ENCODE results near the gene UBL3.

The UBL3 gene

GRCh38 chr13:29850213-29850898 lies at the start of gene UBL3:
Gene UBL3, minus strand, starts transcription at chr13:29850617. Its CDS starts 1,079 bp downstream, at chr13:29849538.
- peak; percentile 98 for DNase-seq

DNA sequence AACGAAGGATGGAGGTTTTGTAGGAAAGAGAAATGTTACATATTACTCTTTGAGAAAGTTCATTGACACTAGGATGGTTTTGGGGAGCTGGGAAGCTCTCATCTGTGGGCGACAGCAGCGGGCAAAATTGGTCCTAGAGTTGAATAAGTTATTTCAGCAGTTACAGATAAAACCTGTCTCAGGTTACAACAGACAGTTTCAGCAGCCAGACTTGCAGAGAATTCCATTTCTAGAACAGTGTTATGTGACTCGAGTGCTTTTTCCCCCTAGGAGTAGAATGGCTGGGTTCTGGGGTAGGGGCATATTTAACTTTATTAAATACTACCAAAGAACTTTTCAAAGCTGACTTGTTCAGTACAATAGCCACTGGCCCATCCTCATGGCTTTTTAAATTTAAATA lies 46.7 kb upstream of the UBL3 start:
- DNase-seq = no peak

GRCh38 chr13:29893438-29893837 lies 43.0 kb upstream of the UBL3 start:
- peak; percentile 69 for DNase-seq

GRCh38 chr13:29892151-29892550 lies 41.7 kb upstream of the UBL3 start:
- no peak for DNase-seq

DNA sequence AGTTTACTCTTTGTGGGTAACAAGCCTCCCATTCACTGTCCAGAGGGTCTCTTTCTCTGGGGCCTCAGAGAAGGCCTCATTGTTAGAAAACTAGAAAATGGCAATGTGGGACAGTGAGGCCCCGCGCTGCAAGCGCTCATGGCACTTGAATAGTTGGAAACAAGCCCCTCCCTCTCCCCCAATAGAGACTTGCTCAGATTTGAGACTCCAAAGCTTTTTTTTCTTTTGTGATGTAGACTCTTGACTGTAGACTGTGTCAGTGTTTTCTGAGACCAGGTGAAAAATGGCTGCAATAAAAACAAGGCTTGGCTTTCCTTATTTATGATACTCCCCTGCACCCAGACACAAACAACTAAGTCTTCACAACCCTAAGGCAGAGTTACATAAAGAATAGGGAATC lies 38.7 kb upstream of the UBL3 start:
- DNase-seq = no peak

DNA sequence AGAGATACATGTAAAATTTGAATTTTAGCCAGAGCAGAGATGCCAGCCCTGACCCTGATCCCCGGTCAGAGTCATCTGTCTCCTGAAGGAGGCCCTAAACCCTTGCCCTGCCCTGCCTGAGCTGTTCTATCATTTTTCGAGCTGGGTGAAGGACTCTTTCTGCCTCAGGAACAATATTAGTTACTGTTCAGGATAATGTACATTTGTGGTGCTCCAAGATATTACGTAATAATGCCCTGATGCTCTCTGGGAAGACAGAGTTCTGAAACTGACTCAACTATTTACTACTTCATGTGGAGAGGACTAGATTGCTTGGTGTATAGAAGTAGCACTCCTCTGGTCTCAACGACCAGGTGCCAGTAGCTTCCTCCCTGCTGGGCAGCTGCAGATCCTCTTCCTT lies 37.9 kb upstream of the UBL3 start:
- DNase-seq = peak; percentile 14

DNA sequence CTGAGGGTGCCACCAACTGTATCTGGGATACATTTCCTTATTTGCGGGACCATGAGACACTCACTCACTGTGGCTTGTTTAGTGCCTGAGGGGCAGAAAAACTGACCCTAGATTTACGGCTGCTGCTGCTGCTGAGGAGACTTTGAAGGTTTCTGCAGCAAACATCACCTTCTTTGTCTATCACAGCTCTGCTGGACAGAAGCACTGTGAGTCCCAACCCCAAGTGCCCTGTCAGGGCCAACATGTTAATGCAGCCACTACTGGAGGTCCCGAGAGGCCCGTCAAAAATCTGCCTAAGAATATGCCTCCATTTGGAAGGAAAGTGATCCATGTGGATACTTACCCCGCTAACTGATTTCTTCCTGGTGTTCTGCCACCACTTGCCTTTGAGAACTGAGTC lies 37.3 kb upstream of the UBL3 start:
- DNase-seq = no peak

DNA sequence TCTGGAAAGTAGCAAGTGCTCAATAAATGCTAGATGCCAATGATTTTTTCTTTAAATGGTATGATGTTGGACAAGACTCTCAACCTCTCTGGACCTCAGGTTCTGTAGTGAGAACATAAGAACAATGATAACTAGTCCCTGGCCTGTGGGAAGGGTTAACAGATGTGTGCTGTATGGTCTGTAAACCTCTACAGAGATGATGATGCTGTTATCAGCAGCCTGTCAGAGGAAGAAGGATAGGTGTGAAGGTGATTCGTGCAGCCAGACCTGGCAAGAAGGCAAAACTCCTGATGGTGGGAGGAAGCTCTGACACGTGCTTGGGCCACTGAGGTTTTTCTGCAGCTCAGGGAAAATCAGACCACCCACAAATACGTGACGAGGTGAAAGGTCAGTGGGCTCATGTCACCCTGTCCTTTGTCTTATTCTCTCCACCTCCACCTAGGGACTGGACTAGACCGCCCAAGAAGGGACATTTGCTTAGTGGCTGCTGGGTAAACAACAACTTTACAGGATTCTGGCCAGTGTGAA lies 36.7 kb upstream of the UBL3 start:
- DNase-seq = no peak

GRCh38 chr13:29886446-29886845 lies 36.0 kb upstream of the UBL3 start:
- DNase-seq = no peak

DNA sequence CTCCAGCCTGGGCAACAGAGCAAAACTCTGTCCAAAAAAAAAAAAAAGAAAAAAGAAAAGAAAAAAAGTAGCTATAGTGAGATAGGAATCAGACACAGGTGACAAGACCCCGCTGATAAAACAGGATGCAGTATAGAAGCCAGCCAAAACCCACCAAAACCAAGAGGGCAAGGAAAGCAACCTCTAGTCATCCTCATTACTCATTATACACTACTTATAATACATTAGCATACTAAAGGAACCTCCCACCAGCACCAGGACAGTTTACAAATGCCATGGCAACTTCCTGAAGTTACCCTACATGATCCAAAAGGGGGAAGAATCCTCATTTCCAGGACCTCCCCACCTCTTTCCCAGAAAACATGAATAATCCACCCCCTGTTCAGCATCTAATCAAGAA lies 35.6 kb upstream of the UBL3 start:
- no peak for DNase-seq

- DNase-seq = no peak
Observed at GRCh38 chr13:29884671-29885430, 34.4 kb upstream of the UBL3 start.

DNA sequence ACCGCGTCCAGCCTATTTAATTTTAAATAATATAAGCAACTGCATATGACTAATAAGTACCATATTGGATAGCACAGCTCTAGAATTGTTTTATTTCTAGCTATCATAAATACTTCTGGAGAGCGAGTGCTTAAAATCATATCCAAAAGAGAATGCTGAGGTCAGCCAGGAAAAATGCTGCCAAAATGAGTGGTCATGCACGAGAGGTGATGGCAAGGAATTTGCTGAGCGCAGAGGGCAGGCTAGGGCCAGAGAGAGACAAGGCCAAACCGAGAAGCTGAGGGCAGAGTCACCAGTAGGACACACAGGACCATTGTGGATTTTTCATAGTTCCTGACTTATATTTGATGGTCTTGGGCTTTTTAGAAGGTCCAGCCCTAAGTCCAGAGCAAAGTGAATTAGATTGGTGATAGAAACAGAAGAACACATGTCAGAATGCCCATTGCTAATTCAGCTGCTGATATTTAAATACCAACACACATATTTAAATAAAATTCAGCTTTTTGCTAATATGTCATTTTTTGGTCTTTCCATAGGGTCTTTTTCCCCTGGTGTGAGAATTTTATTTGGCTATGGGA lies 33.6 kb upstream of the UBL3 start:
- DNase-seq = no peak

GRCh38 chr13:29882076-29882475 lies 31.7 kb upstream of the UBL3 start:
- no peak for DNase-seq

DNA sequence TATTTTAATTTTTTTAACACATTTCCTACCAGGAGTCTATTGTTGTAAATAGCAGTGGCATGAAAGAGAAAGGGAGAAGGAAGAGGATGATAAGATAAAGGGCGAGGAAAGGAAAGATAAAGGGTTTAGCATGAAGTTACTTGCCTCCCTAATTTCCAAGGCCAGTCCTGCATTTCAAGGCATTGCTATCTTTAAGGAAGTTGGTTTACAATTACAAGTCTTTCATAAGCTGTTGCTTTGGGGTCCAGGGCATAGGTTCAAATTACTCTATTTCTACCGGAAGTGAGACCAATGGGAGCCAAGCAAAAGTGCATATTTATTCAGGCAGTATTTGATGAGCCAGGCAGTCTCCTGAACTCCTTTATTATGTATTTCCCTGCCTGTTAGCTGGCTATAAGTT lies 27.7 kb upstream of the UBL3 start:
- no peak for DNase-seq

DNA sequence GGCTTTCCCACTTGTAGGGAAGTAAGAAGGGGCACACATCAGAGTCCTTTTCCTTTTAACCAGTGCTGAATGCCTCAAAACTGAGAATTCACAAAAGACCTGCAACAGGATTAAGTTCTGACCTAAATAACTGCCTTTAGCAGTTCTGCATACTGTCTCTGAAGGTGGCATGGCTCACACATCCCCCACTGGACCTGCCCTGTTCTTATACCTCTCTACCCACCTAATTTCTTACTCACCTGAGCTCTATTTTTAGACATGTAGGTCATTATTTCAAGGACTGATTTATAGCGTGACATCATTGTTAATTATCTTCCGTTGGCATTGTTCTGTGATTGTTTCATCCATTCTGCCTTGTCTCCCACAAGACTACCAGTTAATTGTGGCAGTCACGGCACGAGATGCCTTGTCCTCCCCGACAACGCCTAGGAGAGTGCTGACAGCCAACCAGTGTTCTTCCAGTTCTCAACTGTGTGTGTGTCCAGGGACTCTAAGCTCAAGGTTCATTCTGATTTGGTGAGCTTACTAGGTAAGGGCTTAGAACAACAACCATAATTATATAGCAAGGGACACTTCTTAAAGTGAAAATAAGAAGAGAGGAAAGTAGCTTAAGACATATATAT lies 27.1 kb upstream of the UBL3 start:
- no peak for DNase-seq

DNA sequence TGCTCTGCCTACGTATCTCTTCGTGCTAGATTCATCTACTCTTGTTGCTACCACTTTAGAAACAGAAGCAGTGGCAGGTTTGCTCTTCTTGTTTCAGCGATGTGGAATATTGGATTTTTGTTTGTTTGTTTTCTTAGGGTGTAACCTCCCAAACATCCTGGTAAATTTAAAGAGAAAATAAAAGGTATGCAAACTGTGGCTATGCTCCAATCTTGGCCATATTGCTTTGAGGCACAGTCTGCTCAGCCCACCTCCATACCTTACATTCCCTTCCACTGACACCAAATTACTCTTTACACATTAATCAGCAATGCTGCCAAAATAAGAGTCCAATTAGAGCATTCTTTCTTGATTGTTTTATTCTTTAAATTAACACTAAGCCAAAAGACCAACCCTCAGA lies 25.2 kb upstream of the UBL3 start:
- no peak for DNase-seq

DNA sequence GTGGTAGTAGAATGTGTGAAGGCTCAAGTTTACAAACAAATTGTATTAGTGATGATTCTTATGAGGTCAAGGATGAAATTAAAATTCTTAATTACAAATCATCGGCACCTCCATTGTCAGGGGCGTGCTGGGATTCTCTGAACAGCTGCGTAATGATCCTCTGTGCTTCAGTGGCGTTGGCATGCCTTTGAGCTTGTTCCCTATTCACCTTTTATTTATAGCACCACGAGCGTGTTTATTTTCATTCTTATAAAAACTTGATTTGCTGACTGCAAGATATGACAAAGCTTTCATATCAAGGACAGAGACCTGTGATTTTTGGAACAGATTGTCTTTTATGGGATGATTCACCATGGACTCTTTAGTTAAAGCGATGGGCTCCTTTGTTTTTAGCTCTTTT lies 18.2 kb upstream of the UBL3 start:
- DNase-seq = no peak

- DNase-seq = no peak
Observed at GRCh38 chr13:29865934-29866333, 15.5 kb upstream of the UBL3 start.

DNA sequence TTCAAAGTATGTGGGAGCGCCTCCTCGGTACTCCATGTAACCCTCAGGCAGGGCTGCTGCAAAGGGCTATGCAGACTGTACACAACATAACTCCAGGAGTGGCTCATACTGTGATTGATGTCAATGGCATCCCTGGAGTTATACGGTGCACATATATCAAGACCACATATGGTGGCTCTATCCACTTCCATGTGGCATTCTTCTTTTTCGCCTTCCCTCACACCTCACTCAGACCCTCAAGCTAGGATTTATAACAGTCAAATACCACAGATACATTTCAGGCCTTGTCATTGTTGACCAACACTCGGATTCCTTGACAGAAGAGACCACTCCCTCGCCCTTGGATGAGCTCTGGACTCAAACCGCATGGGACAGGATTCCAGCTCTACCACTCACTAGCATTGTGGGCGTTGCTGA lies 11.3 kb upstream of the UBL3 start:
- peak; percentile 100 for DNase-seq

DNA sequence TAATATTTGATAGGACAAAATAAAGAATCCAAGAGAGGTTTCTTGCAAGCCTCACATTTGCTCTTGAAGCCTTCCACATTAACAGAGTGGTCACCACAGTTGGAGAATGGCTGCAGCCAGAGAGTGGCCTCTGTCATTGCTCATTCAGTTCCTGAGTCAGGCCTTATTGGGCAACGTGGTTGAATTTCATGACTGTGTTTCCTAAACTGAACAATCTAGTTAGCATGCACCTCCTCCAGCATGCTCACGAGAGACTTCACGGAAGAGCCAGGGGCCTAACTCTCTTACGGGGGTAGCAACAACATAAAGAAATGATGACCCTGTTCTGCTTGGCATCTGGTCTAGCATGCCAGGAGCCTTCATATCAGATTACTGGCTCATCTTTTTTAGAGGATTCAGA lies 9.6 kb upstream of the UBL3 start:
- peak; percentile 80 for DNase-seq

- DNase-seq = no peak
Observed at GRCh38 chr13:29858667-29859066, 8.2 kb upstream of the UBL3 start.

DNA sequence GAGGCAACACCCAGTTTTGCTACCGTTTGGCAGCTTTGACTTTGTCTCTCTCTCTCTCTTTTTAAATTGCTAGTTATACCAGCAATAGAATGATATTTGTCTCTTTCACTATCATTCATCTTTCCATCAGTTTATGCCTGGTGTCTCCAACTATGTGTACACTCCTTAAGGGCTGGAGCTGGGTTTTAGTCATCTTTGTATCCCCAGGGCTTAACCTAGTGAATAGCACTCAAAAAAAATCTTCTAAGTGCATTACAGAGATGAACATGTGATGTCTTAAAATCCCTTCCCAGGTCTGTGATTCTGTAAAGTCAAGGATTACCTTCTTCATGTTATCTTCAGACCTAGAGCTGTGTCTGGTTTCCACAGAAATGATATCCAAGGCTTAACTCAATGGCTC lies 7.8 kb upstream of the UBL3 start:
- no peak for DNase-seq

DNA sequence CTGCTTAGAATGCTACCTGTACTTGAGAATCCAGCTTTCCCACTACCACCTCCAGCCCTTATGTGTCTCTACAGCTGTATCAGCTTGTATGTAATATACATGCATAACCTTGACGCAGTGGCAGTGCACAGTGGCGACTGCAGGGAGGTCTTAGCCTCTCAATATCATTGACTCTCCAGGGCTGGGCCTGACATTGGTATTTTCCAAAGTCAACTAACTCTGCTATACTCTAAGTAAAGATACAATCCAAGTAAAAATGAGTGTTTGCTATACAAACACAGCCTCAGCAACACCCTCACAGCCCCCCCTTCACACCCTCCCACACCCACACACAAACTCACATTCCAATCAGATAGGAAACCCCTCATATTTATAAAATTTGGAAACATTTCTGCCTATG lies 6.7 kb upstream of the UBL3 start:
- no peak for DNase-seq

DNA sequence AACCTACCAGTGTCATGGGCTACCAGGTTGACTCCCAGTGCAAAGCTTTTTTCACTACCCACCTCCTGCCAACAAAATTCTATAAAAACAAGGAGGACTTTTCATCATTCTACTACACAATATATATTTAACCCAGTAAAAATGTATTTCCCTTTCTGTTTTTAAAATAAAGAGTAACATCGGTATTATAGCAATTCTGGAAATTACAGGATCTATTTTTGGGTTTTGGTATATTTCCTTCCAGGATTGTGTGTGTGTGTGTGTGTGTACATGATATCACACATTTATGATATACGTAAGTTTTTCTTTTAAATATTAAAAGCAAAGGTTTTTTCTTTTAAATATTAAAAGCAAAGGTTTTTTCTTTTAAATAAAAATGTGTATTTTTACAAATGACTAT lies 6.0 kb upstream of the UBL3 start:
- DNase-seq = no peak
